Thoracic aorta (tissue), 2 donors: ENCODE measurements around the gene EFHC1. TPM values are rescaled to one million over a fixed set of nuclear protein-coding genes. Genes with fewer than 3 reads are reported as not detected.

ENCODE experiments used
- ATAC-seq: fragments of 150-250 bp; one replicate; pipeline ENCODE4 v1.8.0; 2017; ENCODE audit warnings: low read depth; ENCODE audit not compliant: insufficient number of reproducible peaks, low FRiP score
- DNase-seq: peaks from one replicate; pipeline ENCODE4 v3.0.0-alpha.2; 2020; ENCODE audit warnings: low spot score
- H3K27ac ChIP-seq, 2 donors: fragments of 200-600 bp; sonication (generic); 1 replicate in 1 of 2; 2 replicates in 1 of 2; pipeline ENCODE4 v1.5.1; 2016; ENCODE audit warnings: mild to moderate bottlenecking in 2 of 2, moderate library complexity in 2 of 2
- H3K27me3 ChIP-seq: fragments of 200-600 bp; sonication (generic); replicated peaks from 2 replicates; pipeline ENCODE4 v1.6.0; 2016; ENCODE audit warnings: mild to moderate bottlenecking; ENCODE audit not compliant: insufficient read depth
- H3K36me3 ChIP-seq: fragments of 200-600 bp; sonication (generic); one replicate; pipeline ENCODE4 v1.5.1; 2016
- H3K4me1 ChIP-seq, 2 donors: fragments of 200-600 bp; sonication (generic); 1 replicate in 1 of 2; 2 replicates in 1 of 2; pipeline versions ENCODE4 v1.5.1 to v1.6.0; 2016; ENCODE audit warnings: low read depth in 2 of 2, mild to moderate bottlenecking in 1 of 2; ENCODE audit not compliant: control insufficient read depth in 1 of 2
- H3K4me3 ChIP-seq: fragments of 200-600 bp; sonication (generic); 2 replicates; pipeline ENCODE4 v1.5.1; 2016; ENCODE audit warnings: mild to moderate bottlenecking
- H3K9me3 ChIP-seq: fragments of 200-600 bp; sonication (generic); 2 replicates; pipeline ENCODE4 v1.5.1; 2016
- CTCF ChIP-seq: fragments of 200-600 bp; sonication (generic); IDR thresholded peaks from one replicate; pipeline ENCODE4 v1.5.1; 2019; ENCODE audit warnings: antibody characterized with exemption
- total RNA-seq, 2 donors: library from RNA; depleted of rRNA; stranded (reverse); fragments of >200 nt; gene quantifications; one replicate each; pipeline versions ENCODE4 v1.1.0 to v1.2.3, GENCODE V29; 2016

The EFHC1 gene
- total RNA-seq, 2 donors from 2014 or later = 13.5 to 14.9 TPM

- Histone ChIP-seq H3K4me3 (no peak overlapping the region), H3K27ac (peak overlapping the region; percentile 52 to 75), H3K4me1 (peaks cover 51 to 69% of the 10 kb centered on the region in 2 donors), H3K36me3 (peaks cover 15% of the 10 kb centered on the region), H3K27me3 (no peaks in the 10 kb centered on the region), H3K9me3 (no peaks in the 10 kb centered on the region)
- no peak for DNase-seq
- ATAC-seq = no peak
- TF ChIP-seq CTCF = no peak
These were observed 117.0 kb downstream of the EFHC1 start for GRCh38 chr6:52537001-52537753.

GRCh38 chr6:52538252-52538900 lies 118.2 kb downstream of the EFHC1 start:
- Histone ChIP-seq H3K36me3 (peaks cover 15% of the 10 kb centered on the region), H3K9me3 (no peaks in the 10 kb centered on the region), H3K4me1 (peaks cover 59 to 80% of the 10 kb centered on the region in 2 donors), H3K27me3 (no peaks in the 10 kb centered on the region), H3K4me3 (no peak overlapping the region), H3K27ac (peak overlapping the region; percentile 67 to 75)
- no peak for TF ChIP-seq CTCF
- no peak for DNase-seq
- ATAC-seq = no peak

GRCh38 chr6:52538901-52539354 lies 118.8 kb downstream of the EFHC1 start:
- H3K4me1 ChIP-seq = peaks cover 64 to 85% of the 10 kb centered on the region in 2 donors
- ATAC-seq = no peak

GRCh38 chr6:52539607-52540006 lies 119.5 kb downstream of the EFHC1 start:
- peaks cover 9% of the 10 kb centered on the region for H3K36me3 ChIP-seq
- peaks cover 71 to 92% of the 10 kb centered on the region in 2 donors for H3K4me1 ChIP-seq
- no peaks in the 10 kb centered on the region for H3K9me3 ChIP-seq
- H3K27ac ChIP-seq = peak overlapping the region; percentile 67 to 75
- ATAC-seq = no peak
- TF ChIP-seq CTCF = no peak
- H3K4me3 ChIP-seq = no peak overlapping the region
- H3K27me3 ChIP-seq = no peaks in the 10 kb centered on the region
- no peak for DNase-seq

More at GRCh38 chr6:52538901-52539354, 118.8 kb downstream of the EFHC1 start:
- no peak for TF ChIP-seq CTCF
- Histone ChIP-seq H3K36me3 (peaks cover 15% of the 10 kb centered on the region), H3K27ac (peak overlapping the region; percentile 67 to 75), H3K27me3 (no peaks in the 10 kb centered on the region), H3K4me3 (no peak overlapping the region), H3K9me3 (no peaks in the 10 kb centered on the region)
- DNase-seq = no peak

- no peaks in the 10 kb centered on the region for H3K27me3 ChIP-seq
- peak overlapping the region; percentile 67 to 75 for H3K27ac ChIP-seq
- H3K36me3 ChIP-seq = peaks cover 1% of the 10 kb centered on the region
- peaks cover 79 to 99% of the 10 kb centered on the region in 2 donors for H3K4me1 ChIP-seq
- no peak overlapping the region for H3K4me3 ChIP-seq
- DNase-seq (no peak), ATAC-seq (no peak)
- H3K9me3 ChIP-seq = no peaks in the 10 kb centered on the region
- no peak for TF ChIP-seq CTCF
These were observed 120.3 kb downstream of the EFHC1 start for GRCh38 chr6:52540286-52540902.
